ENCODE measurements around the gene DNAH14. TPM values are rescaled to one million over a fixed set of nuclear protein-coding genes. Genes with fewer than 3 reads are reported as not detected.

Gene DNAH14
- total RNA-seq, 1 donor from 2014 or later: 84.7 TPM

- DNase-seq (ENCODE audit: low spot score in 2 of 2, unreplicated experiment in 2 of 2): no peak
- no peak overlapping the region for H3K4me3 Mint-ChIP-seq
- no peaks in the 10 kb centered on the region for H3K9me3 Mint-ChIP-seq
- H3K27ac Mint-ChIP-seq: no peak overlapping the region
- H3K4me1 Mint-ChIP-seq: no peaks in the 10 kb centered on the region
- H3K27me3 Mint-ChIP-seq (ENCODE audit: low read depth): no peaks in the 10 kb centered on the region
- H3K36me3 Mint-ChIP-seq: peaks cover 71% of the 10 kb centered on the region
- TF ChIP-seq, protein P1, sequence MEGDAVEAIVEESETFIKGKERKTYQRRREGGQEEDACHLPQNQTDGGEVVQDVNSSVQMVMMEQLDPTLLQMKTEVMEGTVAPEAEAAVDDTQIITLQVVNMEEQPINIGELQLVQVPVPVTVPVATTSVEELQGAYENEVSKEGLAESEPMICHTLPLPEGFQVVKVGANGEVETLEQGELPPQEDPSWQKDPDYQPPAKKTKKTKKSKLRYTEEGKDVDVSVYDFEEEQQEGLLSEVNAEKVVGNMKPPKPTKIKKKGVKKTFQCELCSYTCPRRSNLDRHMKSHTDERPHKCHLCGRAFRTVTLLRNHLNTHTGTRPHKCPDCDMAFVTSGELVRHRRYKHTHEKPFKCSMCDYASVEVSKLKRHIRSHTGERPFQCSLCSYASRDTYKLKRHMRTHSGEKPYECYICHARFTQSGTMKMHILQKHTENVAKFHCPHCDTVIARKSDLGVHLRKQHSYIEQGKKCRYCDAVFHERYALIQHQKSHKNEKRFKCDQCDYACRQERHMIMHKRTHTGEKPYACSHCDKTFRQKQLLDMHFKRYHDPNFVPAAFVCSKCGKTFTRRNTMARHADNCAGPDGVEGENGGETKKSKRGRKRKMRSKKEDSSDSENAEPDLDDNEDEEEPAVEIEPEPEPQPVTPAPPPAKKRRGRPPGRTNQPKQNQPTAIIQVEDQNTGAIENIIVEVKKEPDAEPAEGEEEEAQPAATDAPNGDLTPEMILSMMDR (IDR thresholded peaks at IDR 0.05; ENCODE audit: unreplicated experiment): no peak
These were observed 480.6 kb downstream of the DNAH14 start for GRCh38 chr1:225410036-225410435.

DNA sequence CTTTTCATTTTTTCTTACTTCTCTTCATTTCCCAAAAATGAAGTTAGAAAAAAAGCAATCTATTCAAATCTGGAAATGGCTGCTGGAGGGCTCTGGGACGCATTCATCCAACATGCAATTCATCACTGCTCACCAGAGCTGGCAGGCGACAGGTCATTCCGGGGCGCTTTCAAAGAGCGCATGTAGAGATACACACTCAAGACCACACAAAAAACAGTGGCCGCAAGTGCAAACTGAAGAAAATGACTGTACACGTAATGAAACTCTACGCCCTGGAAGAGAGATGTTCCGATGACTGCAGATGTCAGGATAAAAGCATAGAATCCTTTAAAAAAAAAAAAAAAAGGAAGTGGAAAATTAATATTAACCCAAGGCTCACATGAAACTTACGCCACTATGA is 482.8 kb downstream of the DNAH14 start:
- DNase-seq (ENCODE audit: low spot score in 2 of 2, unreplicated experiment in 2 of 2): no peak
- Mint-ChIP-seq H3K27ac (no peak overlapping the region), H3K9me3 (no peaks in the 10 kb centered on the region), H3K4me3 (no peak overlapping the region), H3K4me1 (no peaks in the 10 kb centered on the region), H3K36me3 (peaks cover 65% of the 10 kb centered on the region), H3K27me3 (ENCODE audit: low read depth) (no peaks in the 10 kb centered on the region)
- TF ChIP-seq, protein P1 (IDR thresholded peaks at IDR 0.05; ENCODE audit: unreplicated experiment): no peak

GRCh38 chr1:225412803-225413351 is 483.4 kb downstream of the DNAH14 start:
- no peak for DNase-seq (ENCODE audit: low spot score in 2 of 2, unreplicated experiment in 2 of 2)
- H3K4me3 Mint-ChIP-seq: no peak overlapping the region
- H3K27ac Mint-ChIP-seq: no peak overlapping the region
- H3K4me1 Mint-ChIP-seq: no peaks in the 10 kb centered on the region
- no peaks in the 10 kb centered on the region for H3K9me3 Mint-ChIP-seq
- no peaks in the 10 kb centered on the region for H3K27me3 Mint-ChIP-seq (ENCODE audit: low read depth)
- TF ChIP-seq, protein P1 (IDR thresholded peaks at IDR 0.05; ENCODE audit: unreplicated experiment): no peak
- peaks cover 67% of the 10 kb centered on the region for H3K36me3 Mint-ChIP-seq

- Mint-ChIP-seq H3K9me3 (no peaks in the 10 kb centered on the region), H3K36me3 (peaks cover 63% of the 10 kb centered on the region), H3K4me1 (peaks cover 4% of the 10 kb centered on the region), H3K4me3 (no peak overlapping the region), H3K27ac (no peak overlapping the region), H3K27me3 (ENCODE audit: low read depth) (no peaks in the 10 kb centered on the region)
- TF ChIP-seq, protein P1 (IDR thresholded peaks at IDR 0.05; ENCODE audit: unreplicated experiment): no peak
- no peak for DNase-seq (ENCODE audit: low spot score in 2 of 2, unreplicated experiment in 2 of 2)
These were observed 484.4 kb downstream of the DNAH14 start for GRCh38 chr1:225413708-225414375.

- Mint-ChIP-seq H3K4me1 (peaks cover 7% of the 10 kb centered on the region), H3K9me3 (no peaks in the 10 kb centered on the region), H3K4me3 (no peak overlapping the region), H3K36me3 (peaks cover 50% of the 10 kb centered on the region), H3K27ac (no peak overlapping the region), H3K27me3 (ENCODE audit: low read depth) (no peaks in the 10 kb centered on the region)
- DNase-seq (ENCODE audit: low spot score in 2 of 2, unreplicated experiment in 2 of 2): no peak
- TF ChIP-seq, protein P1 (IDR thresholded peaks at IDR 0.05; ENCODE audit: unreplicated experiment): no peak
These were observed 485.8 kb downstream of the DNAH14 start for GRCh38 chr1:225415307-225415706.

All from mesothelial cell of epicardium (in vitro differentiated cells).